Natural killer cell (primary cell): ENCODE measurements around the gene SLC35A2. TPM values are rescaled to one million over a fixed set of nuclear protein-coding genes. Genes with fewer than 3 reads are reported as not detected.
"Not testable (repeated sequence)": the region's sequence is repeated elsewhere in the genome, so short reads cannot be mapped to it uniquely, and the experiment has no call there.

ENCODE experiments used
- ATAC-seq, 3 donors: fragments of 150-1000 bp in 2 of 3; fragments of 200-7000 bp in 1 of 3; cut with Tn5 transposase; 1 replicate in 1 of 3; 2 replicates in 2 of 3; pipeline ENCODE4 v1.10.0; 2021; ENCODE audit warnings: mild to moderate bottlenecking in 2 of 3, moderate library complexity in 2 of 3
- DNase-seq, 2 donors: peaks; one replicate each; pipeline versions ENCODE4 v3.0.0 to v3.0.0-alpha.2; 2013 to 2021; ENCODE audit warnings: mixed read lengths in 1 of 2
- H3K27ac ChIP-seq: one replicate; pipeline ENCODE4 v1.5.1; 2013; ENCODE audit warnings: mild to moderate bottlenecking, low read length
- H3K27me3 ChIP-seq: one replicate; pipeline ENCODE4 v1.6.1; 2013; ENCODE audit warnings: low read length; ENCODE audit not compliant: control insufficient read depth, insufficient read depth
- H3K36me3 ChIP-seq: one replicate; pipeline ENCODE4 v1.6.1; 2013; ENCODE audit warnings: low read length; ENCODE audit not compliant: control insufficient read depth, insufficient read depth
- H3K4me1 ChIP-seq: one replicate; pipeline ENCODE4 v1.6.1; 2013; ENCODE audit warnings: low read length; ENCODE audit not compliant: control insufficient read depth, insufficient read depth
- H3K4me3 ChIP-seq: one replicate; pipeline ENCODE4 v1.5.1; 2013; ENCODE audit warnings: low read length
- H3K9me3 ChIP-seq: one replicate; pipeline ENCODE4 v1.6.1; 2013; ENCODE audit warnings: low read length; ENCODE audit not compliant: control insufficient read depth, insufficient read depth
- H3K27ac Mint-ChIP-seq, 2 donors: one replicate each; pipeline ENCODE4 v1.8.0; 2022; ENCODE audit warnings: mild to moderate bottlenecking in 2 of 2, mixed read lengths in 2 of 2, moderate library complexity in 1 of 2
- H3K27me3 Mint-ChIP-seq, 2 donors: one replicate each; pipeline ENCODE4 v1.8.0; 2022; ENCODE audit warnings: low read depth in 2 of 2, mixed read lengths in 2 of 2
- H3K36me3 Mint-ChIP-seq: one replicate; pipeline ENCODE4 v1.8.0; 2022; ENCODE audit warnings: mixed read lengths
- H3K4me1 Mint-ChIP-seq, 2 donors: one replicate each; pipeline ENCODE4 v1.8.0; 2022; ENCODE audit warnings: mixed read lengths in 2 of 2
- H3K4me3 Mint-ChIP-seq: one replicate; pipeline ENCODE4 v1.8.0; 2022; ENCODE audit warnings: mild to moderate bottlenecking, moderate library complexity, mixed read lengths
- H3K9me3 Mint-ChIP-seq, 2 donors: one replicate each; pipeline ENCODE4 v1.8.0; 2022; ENCODE audit warnings: mixed read lengths in 2 of 2
- CTCF ChIP-seq: fragments of 200-600 bp; IDR thresholded peaks from one replicate; pipeline ENCODE4 v1.8.0; 2022; ENCODE audit warnings: antibody characterized with exemption
- WGBS: methylation state at CpG from one replicate; pipeline ENCODE4 v1.1.7; 2013; ENCODE audit warnings: missing lambda C conversion rate; ENCODE audit not compliant: insufficient coverage; 5-methylcytosine and 5-hydroxymethylcytosine counted together
- intact Hi-C: fragments of 100-400 bp; cut with micrococcal nuclease; formaldehyde crosslinking; loops from one replicate; pipeline ENCODE4 v1.14.2; 2022
- total RNA-seq, 4 donors: library from RNA; stranded (reverse); fragments of 120-200 nt in 1 of 4; gene quantifications; one replicate each; pipeline versions ENCODE4 v1.2.3 to v1.2.4, GENCODE V29; 2013 to 2022

The SLC35A2 gene
- total RNA-seq, 3 donors from 2014 or later (not counting 1 experiment from before 2014, with no cell fraction given) = 16.5 to 30.1 (median 18.3) TPM

GRCh38 chrX:48890296-48890925, 21.0 kb downstream of the SLC35A2 start:
- 36% methylated on average over 14 of the region's 15 CpGs for WGBS
- Histone ChIP-seq H3K27ac (no peak overlapping the region), H3K4me3 (peak overlapping the region; percentile 13), H3K27me3 (no peaks in the 10 kb centered on the region), H3K36me3 (peaks cover 10% of the 10 kb centered on the region), H3K4me1 (peaks cover 14% of the 10 kb centered on the region), H3K9me3 (no peaks in the 10 kb centered on the region)
- Mint-ChIP-seq H3K4me3 (peak overlapping the region; percentile 77), H3K4me1 (peaks cover 6 to 14% of the 10 kb centered on the region in 2 donors), H3K27me3 (no peaks in the 10 kb centered on the region), H3K27ac (peak overlapping the region in 1 of 2 donors; percentile 58), H3K36me3 (no peaks in the 10 kb centered on the region), H3K9me3 (no peaks in the 10 kb centered on the region)
- TF ChIP-seq CTCF = no peak
- no peak for ATAC-seq
- intact Hi-C loops = no loop called here
- DNase-seq = peak in 1 of 2 donors; percentile 20

DNA sequence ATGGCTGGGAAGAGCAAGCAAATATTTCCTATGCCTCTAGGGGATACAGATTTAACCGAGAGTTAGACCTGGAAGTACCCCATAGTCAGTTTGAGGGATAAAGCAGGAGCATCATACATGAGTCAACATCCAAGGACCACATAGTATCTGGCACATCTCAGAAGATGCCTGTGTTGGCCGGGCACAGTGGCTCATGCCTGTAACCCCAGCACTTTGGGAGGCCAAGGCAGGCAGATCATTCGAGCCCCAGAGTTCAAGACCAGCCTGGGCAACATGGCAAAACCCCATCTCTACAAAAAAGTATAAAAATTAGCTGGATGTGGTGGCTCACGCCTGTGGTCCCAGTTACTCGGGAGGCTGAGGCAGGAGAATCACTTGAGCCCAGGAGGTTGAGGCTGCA, 24.9 kb downstream of the SLC35A2 start:
- H3K27ac Mint-ChIP-seq, H3K9me3 Mint-ChIP-seq, ATAC-seq, H3K9me3 ChIP-seq, DNase-seq, H3K36me3 ChIP-seq, H3K27me3 ChIP-seq, H3K27ac ChIP-seq, H3K4me1 ChIP-seq, H3K36me3 Mint-ChIP-seq, H3K4me3 Mint-ChIP-seq, H3K27me3 Mint-ChIP-seq, intact Hi-C loops, H3K4me3 ChIP-seq: not testable (repeated sequence)
- WGBS = 93% methylated on average over 4 of the region's 5 CpGs
- peaks cover 0 to 10% of the 10 kb centered on the region in 2 donors for H3K4me1 Mint-ChIP-seq

DNA sequence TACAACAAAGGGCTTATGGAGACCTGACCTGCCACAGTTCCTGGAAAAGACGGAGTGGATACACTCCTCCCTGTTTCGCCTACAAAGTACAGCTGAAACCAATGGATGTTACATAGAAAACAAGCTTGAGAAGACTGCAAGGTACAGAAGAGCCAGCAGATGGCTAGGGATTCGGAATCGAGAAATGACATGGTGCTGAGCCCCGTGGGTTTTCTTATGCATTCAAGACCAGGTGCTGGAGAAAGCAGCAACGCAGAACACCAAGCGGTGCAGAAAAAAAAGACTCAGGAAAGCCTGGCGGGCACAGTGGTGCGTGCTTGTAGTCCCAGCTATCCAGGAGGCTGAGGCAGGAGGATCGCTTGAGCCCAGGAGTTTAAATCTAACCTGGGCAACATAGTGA, 27.7 kb downstream of the SLC35A2 start:
- no peak overlapping the region for H3K27ac ChIP-seq
- no peaks in the 10 kb centered on the region for H3K36me3 Mint-ChIP-seq
- H3K27me3 ChIP-seq = no peaks in the 10 kb centered on the region
- no peak overlapping the region for H3K4me3 Mint-ChIP-seq
- H3K4me1 Mint-ChIP-seq = no peaks in the 10 kb centered on the region
- no peaks in the 10 kb centered on the region for H3K9me3 Mint-ChIP-seq
- no peaks in the 10 kb centered on the region for H3K9me3 ChIP-seq
- H3K4me3 ChIP-seq = no peak overlapping the region
- ATAC-seq = no peak
- no peak for DNase-seq
- intact Hi-C loops = no loop called here
- H3K36me3 ChIP-seq = no peaks in the 10 kb centered on the region
- H3K27ac Mint-ChIP-seq = no peak overlapping the region
- no peak for TF ChIP-seq CTCF
- no peaks in the 10 kb centered on the region for H3K4me1 ChIP-seq
- no peaks in the 10 kb centered on the region for H3K27me3 Mint-ChIP-seq
- WGBS = 85% methylated on average over 10 of the region's 10 CpGs

DNA sequence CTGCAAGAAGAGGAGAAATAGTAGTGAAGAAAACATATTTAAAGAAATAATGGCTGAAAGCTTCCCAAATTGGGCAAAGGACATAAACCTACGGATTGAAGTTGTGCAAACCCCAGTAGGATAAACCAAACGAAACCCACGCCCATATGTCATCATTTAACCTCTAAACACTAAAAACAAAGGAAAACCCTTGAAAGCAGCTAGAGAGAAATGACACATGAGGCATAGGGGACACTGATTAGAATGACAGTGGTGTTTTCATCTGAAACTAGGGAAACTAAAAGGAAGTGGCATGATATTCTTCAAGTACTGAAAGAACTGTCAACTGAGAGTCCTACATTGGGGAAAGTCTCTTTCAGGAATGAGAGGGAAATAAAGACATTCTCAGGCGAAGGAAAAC, 34.5 kb downstream of the SLC35A2 start:
- H3K9me3 Mint-ChIP-seq, H3K4me3 ChIP-seq, H3K4me3 Mint-ChIP-seq, H3K27ac ChIP-seq, ATAC-seq, intact Hi-C loops, H3K27ac Mint-ChIP-seq, H3K9me3 ChIP-seq, DNase-seq, H3K27me3 ChIP-seq, H3K36me3 ChIP-seq, H3K4me1 ChIP-seq, H3K4me1 Mint-ChIP-seq, H3K36me3 Mint-ChIP-seq: not testable (repeated sequence)
- peaks cover 2 to 17% of the 10 kb centered on the region in 2 donors for H3K27me3 Mint-ChIP-seq
- WGBS = no CpG with 5 or more reads among the region's 4 CpGs

GRCh38 chrX:48872017-48872416, 39.4 kb downstream of the SLC35A2 start:
- H3K9me3 Mint-ChIP-seq, H3K4me1 Mint-ChIP-seq, DNase-seq, H3K27ac Mint-ChIP-seq, H3K9me3 ChIP-seq, H3K27ac ChIP-seq, H3K4me3 ChIP-seq, H3K27me3 ChIP-seq, H3K36me3 ChIP-seq, ATAC-seq, H3K4me1 ChIP-seq, intact Hi-C loops, H3K4me3 Mint-ChIP-seq, H3K36me3 Mint-ChIP-seq: not testable (repeated sequence)
- peaks cover 2 to 35% of the 10 kb centered on the region in 2 donors for H3K27me3 Mint-ChIP-seq
- no CpG with 5 or more reads among the region's 2 CpGs for WGBS
